Spleen (tissue), 7 donors: ENCODE results near the gene RNF43.

Experiments used
- POLR2AphosphoS5 ChIP-seq, 3 donors: sonication (generic); formaldehyde crosslinking; IDR thresholded peaks; one replicate each; pipeline ENCODE4 v1.5.1; 2017; ENCODE audit warnings: antibody characterized with exemption in 3 of 3
- TF ChIP-seq, protein P1 (sequence below), 11 experiments: fragments of 200-600 bp in 7 of 11; fragments of 450-650 bp in 4 of 11; sonication (generic) in 4 of 11; IDR thresholded peaks in 8 of 11; conservative IDR thresholded peaks in 3 of 11; 1 replicate in 7 of 11; 2 replicates in 4 of 11; pipeline versions ENCODE4 v1.4.0 to v1.8.0; 2016 to 2021; ENCODE audit warnings: antibody characterized with exemption in 11 of 11, inconsistent platforms in 4 of 11, mild to moderate bottlenecking in 1 of 11
- donor health status: DM: no; HTN: no; CAD: no; lungs with moderate emphysema.
- donor health status: DM: no; HTN: no; CAD: no.
- donor health status: DM: no; HTN: no; CAD: no.

DNA sequence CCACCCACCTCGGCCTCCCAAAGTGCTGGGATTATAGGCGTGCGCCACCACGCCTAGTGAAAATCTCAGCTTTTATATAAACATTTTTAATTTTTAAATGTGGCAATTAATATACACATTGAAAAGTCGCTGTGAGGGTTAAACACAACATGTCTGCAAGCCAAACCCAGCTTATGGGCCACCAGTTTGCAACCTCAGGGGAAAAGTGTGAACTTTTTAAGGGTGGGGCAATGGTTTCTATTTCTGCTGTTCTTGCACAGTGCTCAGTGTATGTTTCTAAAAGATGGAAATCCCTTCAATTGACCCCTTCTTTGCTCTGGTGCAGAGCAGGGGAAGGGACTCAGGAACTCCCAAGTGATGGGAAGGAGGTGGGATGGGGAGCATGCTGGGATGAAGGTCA, 47.0 kb downstream of the RNF43 start:
- TF ChIP-seq, protein P1, sequence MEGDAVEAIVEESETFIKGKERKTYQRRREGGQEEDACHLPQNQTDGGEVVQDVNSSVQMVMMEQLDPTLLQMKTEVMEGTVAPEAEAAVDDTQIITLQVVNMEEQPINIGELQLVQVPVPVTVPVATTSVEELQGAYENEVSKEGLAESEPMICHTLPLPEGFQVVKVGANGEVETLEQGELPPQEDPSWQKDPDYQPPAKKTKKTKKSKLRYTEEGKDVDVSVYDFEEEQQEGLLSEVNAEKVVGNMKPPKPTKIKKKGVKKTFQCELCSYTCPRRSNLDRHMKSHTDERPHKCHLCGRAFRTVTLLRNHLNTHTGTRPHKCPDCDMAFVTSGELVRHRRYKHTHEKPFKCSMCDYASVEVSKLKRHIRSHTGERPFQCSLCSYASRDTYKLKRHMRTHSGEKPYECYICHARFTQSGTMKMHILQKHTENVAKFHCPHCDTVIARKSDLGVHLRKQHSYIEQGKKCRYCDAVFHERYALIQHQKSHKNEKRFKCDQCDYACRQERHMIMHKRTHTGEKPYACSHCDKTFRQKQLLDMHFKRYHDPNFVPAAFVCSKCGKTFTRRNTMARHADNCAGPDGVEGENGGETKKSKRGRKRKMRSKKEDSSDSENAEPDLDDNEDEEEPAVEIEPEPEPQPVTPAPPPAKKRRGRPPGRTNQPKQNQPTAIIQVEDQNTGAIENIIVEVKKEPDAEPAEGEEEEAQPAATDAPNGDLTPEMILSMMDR (IDR thresholded peaks at IDR 0.05 in 8 of 11, conservative IDR thresholded peaks at IDR 0.05 in 3 of 11), result no peak
- TF ChIP-seq POLR2AphosphoS5 (IDR thresholded peaks at IDR 0.05), result no peak
